GM12891 (cell line): Measurements from ENCODE around the gene ATE1.
A peak's percentile ranks its signal among the peaks of the same experiment; 100 is the strongest.

ENCODE experiments used
- DNase-seq: peaks from one replicate; pipeline ENCODE4 v3.0.0; 2011; ENCODE audit warnings: low spot score; ENCODE audit not compliant: insufficient read length
- FAIRE-seq: peaks from 2 replicates; lab custom pipeline; 2011; peaks lifted over from hg19 to GRCh38; lab: Jason Lieb, UNC
- PAX5 ChIP-seq: IDR thresholded peaks from 2 replicates; pipeline ENCODE4 v1.6.1; 2011; ENCODE audit warnings: low read length, moderate library complexity, mild to moderate bottlenecking; ENCODE audit not compliant: insufficient read depth, severe bottlenecking
- POLR2A ChIP-seq: IDR thresholded peaks from 2 replicates; pipeline ENCODE4 v1.6.1; 2011; ENCODE audit warnings: low read depth, low read length, control low read depth
- POLR2AphosphoS5 ChIP-seq: IDR thresholded peaks from 2 replicates; pipeline ENCODE4 v1.6.1; 2011; ENCODE audit warnings: low read depth, low read length, control low read depth
- POU2F2 ChIP-seq: IDR thresholded peaks from 2 replicates; pipeline ENCODE4 v1.6.1; 2011; ENCODE audit warnings: low read depth, mild to moderate bottlenecking, control low read depth, low read length, moderate library complexity
- SPI1 ChIP-seq: IDR thresholded peaks from 2 replicates; pipeline ENCODE4 v1.6.1; 2011; ENCODE audit warnings: low read depth, low read length, control low read depth
- TAF1 ChIP-seq: IDR thresholded peaks from 2 replicates; pipeline ENCODE4 v1.6.1; 2011; ENCODE audit warnings: low read depth, low read length, control low read depth

Gene ATE1

DNA sequence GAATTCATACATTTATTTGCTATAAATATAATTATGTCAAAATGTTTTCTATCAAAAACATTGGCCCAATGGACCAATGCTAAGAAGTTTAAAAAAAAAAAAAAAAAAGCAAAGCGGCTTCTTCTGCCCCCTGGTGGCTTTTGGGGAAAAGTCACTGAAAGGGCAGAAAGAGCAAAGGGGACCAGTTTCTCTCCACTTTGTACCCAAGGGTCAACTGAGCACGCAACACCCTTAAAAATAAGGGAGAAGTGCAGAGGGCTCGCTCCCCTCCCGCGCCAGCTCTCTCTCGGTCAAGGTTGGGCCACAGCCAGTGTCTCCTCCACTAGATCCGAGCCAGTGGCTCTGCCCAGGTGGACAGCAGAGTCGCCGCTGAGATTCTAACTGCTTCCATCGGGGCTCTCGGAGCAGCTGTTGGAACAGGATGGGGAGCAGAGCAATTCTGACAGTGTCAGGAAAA, 193.2 kb downstream of the ATE1 start:
- DNase-seq (peak; percentile 28), FAIRE-seq (no peak)
- TF ChIP-seq POU2F2 (no peak), POLR2AphosphoS5 (no peak), SPI1 (no peak), PAX5 (no peak), POLR2A (no peak), TAF1 (no peak)

DNA sequence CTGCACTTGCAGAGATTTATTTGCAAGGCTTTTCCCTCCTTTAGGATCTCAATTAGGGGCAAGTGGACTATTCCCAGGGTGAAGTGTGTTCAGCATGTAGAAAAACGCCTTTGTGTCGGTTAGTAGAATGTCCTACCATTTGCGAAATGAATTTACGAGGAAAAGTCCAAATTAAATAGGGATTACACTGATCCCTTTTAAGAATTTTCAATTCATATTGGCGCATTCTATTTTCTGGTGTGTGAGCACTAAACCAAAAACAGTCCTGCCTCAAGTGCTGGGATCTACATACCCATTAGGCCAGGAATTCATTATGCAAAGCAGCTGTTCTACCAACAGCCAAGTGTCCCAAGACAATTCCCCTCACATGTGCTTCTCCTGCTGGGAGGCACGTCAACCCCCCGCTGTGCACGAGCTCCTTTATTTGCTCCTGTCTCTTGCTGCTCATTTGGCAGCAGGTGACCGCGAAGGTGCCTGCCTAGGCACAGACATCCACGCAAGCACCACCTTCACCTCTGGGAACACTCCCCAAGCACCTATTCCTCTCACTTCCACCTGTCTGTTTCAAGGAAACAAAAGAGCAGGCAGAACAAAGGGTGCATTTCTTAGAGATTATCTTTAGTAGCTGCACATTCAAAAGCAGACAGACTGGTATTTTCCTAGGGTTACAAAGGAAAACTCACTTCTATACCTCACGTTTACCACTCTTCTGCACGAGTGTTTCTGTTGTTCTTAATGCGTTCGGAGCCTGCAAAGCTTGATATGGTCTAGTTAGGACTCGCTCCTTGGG, 195.0 kb downstream of the ATE1 start:
- no peak for DNase-seq
- FAIRE-seq: no peak
- no peak for TF ChIP-seq POU2F2
- no peak for TF ChIP-seq POLR2AphosphoS5
- TF ChIP-seq SPI1: no peak
- TF ChIP-seq PAX5: no peak

DNA sequence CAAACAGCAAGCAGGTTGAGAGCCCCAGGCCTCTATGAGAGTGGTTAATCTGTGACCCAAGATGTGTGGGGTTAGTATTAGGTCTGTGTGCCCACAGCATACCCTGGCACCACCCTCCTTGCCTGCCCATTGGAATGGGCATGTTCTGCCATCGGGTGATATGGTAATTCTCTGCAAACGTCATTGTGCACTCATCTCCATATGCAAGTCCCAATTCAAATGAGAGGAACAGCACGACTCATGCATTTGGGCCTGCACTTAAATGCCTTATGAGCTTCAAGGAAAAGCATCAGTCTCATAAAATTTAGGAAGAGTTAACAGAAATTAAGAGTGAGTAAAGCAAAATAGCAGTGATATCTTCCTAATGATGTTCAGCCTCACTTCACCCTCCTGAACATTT, 195.7 kb downstream of the ATE1 start:
- FAIRE-seq (no peak), DNase-seq (no peak)
- no peak for TF ChIP-seq TAF1
- TF ChIP-seq SPI1: no peak
- no peak for TF ChIP-seq PAX5
- TF ChIP-seq POU2F2: no peak
- no peak for TF ChIP-seq POLR2A
- TF ChIP-seq POLR2AphosphoS5: no peak

DNA sequence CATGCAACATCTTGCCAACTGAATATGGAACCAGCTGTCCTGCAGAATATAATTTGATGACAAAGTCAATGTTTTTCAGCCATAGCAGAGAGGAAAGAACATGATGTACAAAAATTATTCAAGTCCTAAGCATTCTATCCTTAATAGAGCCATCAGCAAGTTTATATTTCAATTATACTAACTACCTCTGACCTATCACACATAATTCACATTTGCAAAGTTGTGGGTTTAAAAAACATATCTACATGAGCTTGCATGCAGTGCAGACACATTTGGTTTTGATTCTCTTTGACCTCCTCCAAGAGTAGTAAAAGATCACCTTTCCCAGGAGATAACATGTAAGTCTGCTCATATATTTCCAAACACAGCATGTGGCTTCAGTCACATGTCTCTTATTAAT, 203.5 kb downstream of the ATE1 start:
- no peak for TF ChIP-seq PAX5
- FAIRE-seq (no peak), DNase-seq (no peak)

DNA sequence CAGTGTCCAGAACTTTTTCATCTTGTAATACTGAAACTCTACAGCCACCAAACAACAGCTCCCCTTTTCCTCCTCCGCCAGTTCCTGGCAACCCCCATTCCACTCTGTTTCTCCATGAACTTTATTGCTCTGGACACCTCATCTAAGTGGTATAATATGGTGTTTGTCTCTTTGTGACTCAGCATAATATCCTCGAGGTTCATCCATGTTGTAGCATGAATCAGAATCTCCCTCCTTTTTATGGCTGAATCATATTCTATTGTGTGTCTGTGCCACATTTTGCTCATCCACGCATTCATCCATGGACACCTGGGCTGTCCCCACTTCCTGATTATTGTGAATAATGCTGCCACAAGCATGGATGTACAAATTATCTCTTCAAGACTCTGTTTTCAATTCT, 205.2 kb downstream of the ATE1 start:
- TF ChIP-seq POU2F2: no peak
- no peak for TF ChIP-seq PAX5
- TF ChIP-seq POLR2AphosphoS5: no peak
- TF ChIP-seq TAF1: no peak
- TF ChIP-seq POLR2A: no peak
- no peak for TF ChIP-seq SPI1
- FAIRE-seq: no peak
- no peak for DNase-seq

DNA sequence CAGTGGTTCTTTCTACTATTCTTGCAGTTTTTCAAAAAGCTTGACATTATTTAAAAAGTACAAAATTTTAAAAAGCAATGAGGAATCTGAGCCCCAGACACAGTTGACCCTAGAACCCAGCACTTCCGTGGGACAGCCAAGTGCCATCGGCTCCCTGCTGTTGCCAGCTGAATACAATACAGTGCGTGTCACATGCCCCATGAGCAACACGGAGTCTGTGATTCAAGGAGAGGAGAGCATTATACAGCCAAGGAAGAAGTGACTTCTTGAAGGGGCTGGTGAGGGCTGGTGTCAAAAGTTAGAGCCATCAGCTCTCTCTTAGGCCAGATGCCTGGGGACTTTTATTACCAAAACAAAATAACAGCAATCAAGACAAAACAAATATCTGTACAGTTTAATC, 206.6 kb downstream of the ATE1 start:
- TF ChIP-seq POU2F2: no peak
- no peak for TF ChIP-seq POLR2AphosphoS5
- no peak for TF ChIP-seq TAF1
- TF ChIP-seq PAX5: no peak
- no peak for TF ChIP-seq SPI1
- TF ChIP-seq POLR2A: no peak
- DNase-seq: no peak
- no peak for FAIRE-seq

DNA sequence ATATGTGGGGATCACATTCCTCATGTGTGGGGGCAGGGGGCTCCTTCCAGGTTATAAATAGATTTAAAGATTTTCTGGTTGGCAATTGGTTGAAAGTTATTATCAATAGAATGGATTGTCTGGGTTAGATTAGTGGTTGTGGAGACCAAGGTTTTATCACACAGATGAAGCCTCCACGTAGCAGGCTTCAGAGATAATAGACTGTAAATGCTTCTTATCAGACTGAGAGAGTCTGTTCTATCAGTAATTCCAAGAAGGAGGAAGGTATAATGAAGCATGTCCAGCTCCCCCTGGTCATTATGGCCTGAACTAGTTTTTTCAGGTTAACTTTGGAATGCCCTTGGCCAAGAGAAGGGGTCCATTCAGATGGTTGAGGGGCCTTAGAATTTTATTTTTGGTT, 211.9 kb downstream of the ATE1 start:
- FAIRE-seq (no peak), DNase-seq (no peak)
- TF ChIP-seq SPI1 (no peak), TAF1 (no peak), PAX5 (no peak), POLR2AphosphoS5 (no peak), POU2F2 (no peak), POLR2A (no peak)

DNA sequence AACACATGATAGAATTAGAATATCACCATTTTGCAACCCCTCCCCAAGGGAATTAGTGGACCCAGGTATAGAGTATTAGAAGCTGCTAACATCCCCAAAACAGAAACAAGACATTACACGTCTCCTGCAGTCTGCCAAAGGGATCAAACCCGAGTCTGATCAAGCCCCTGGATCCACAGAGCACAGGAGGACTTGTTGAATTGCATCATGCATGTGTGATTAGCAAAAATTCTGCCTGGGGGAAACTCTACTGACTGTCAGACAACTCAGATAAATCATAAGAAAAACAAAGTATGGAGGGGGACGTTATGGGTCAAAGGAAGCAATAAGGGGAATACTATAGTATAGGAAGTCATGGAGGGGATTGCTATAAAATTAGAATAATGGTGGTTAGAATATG, 212.8 kb downstream of the ATE1 start:
- DNase-seq (no peak), FAIRE-seq (no peak)
- no peak for TF ChIP-seq POLR2A
- TF ChIP-seq TAF1: no peak
- TF ChIP-seq PAX5: no peak
- TF ChIP-seq POLR2AphosphoS5: no peak

DNA sequence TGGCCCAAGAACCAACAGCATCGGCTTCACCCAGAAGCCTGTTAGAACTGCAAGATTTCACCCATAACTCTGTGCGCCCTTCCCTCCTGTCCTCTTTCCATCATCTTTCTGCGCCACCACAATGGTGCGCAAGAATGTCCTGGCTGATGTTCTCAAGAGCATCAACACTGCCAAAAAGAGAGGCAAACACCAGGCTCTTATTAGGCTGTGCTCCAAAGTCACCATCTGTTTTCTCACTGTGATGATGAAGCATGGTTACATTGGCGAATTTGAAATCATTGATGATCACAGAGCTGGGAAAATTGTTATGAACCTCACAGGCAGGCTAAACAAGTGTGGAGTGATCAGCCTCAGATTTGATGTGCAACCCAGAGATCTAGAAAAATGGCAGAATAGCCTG, 214.3 kb downstream of the ATE1 start:
- DNase-seq (no peak), FAIRE-seq (no peak)
- TF ChIP-seq SPI1 (no peak), POLR2AphosphoS5 (no peak), POLR2A (no peak), TAF1 (no peak), PAX5 (no peak), POU2F2 (no peak)

DNA sequence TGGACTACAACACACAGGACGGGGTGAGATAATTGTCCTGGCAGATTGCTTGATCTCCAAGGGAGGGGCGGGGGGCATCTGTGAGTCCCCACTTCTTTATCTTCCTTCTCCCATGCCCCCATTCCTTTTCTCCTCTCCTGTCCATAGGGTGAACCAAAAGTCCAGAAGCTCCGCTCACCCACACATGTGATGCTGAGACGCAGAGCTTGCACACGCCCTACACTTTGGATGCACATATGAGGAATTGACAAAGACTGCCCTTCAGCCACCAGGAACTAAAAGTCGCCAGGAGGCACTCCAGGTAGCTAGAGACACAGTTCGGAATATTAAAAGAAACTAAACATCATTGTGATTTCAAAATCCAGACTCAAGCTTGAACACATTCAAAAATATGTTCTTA, 216.9 kb downstream of the ATE1 start:
- no peak for DNase-seq
- TF ChIP-seq SPI1: no peak
- FAIRE-seq: no peak

DNA sequence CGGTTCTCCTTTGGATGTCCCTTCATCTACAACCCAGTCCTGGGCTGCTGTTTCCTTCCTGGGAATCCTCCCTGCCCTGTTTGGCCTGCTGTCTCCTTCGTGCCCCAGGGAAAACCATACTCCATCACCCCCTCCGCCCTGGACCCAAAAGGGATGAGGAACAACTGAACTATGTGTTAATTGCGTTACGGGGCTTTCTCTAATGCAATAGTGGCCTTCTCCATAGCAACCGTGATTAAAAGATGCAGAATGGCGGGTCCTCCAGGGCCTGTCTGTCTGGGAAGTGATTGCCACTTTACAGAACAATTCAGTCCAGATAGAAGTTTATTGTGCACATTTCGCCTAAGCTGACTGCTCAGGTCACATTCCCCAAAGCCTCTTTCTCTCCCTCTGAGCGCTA, 217.6 kb downstream of the ATE1 start:
- TF ChIP-seq POLR2A: no peak
- no peak for TF ChIP-seq TAF1
- TF ChIP-seq POLR2AphosphoS5: no peak
- TF ChIP-seq SPI1: no peak
- no peak for TF ChIP-seq PAX5
- TF ChIP-seq POU2F2: no peak
- FAIRE-seq (no peak), DNase-seq (no peak)
